PC-3 (cell line): ENCODE measurements around the gene SLC8A2. TPM values are rescaled to one million over a fixed set of nuclear protein-coding genes. Genes with fewer than 3 reads are reported as not detected.
"Not testable (repeated sequence)": the region's sequence is repeated elsewhere in the genome, so short reads cannot be mapped to it uniquely, and the experiment has no call there.

Experiments used
- ATAC-seq: fragments of 200-7000 bp; cut with Tn5 transposase; 2 replicates; pipeline ENCODE4 v1.9.1; 2020; ENCODE audit warnings: mild to moderate bottlenecking, moderate library complexity
- BruUV-seq: library from RNA; stranded (reverse); fragments of 400-500 nt; replicated peaks from 2 replicates; lab custom pipeline; 2021; lab: Mats Ljungman, UMichigan
- CTCF ChIA-PET: fragments of 300-600 bp; sonication (Branson Sonifier 250); formaldehyde crosslinking; loops from one replicate; lab custom pipeline; 2022; ENCODE audit warnings: antibody characterized with exemption; lab: Charles Lee
- POLR2A ChIA-PET: fragments of 300-600 bp; sonication (Branson Sonifier 250); formaldehyde crosslinking; loops from one replicate; lab custom pipeline; 2022; ENCODE audit warnings: antibody characterized with exemption; ENCODE audit not compliant: unreplicated experiment; lab: Charles Lee
- DNase-seq: peaks from one replicate; pipeline ENCODE4 v3.0.0-alpha.2; 2015
- H2AFZ ChIP-seq: fragments of 300-600 bp; sonication (generic); 2 replicates; pipeline ENCODE4 v1.6.0; 2016; ENCODE audit warnings: antibody characterized with exemption, low read length
- H3F3A ChIP-seq: fragments of 300-600 bp; sonication (generic); one replicate; pipeline ENCODE4 v1.6.0; 2017; ENCODE audit warnings: antibody characterized with exemption, low read length, control low read depth, mild to moderate bottlenecking; ENCODE audit not compliant: unreplicated experiment
- H3K27ac ChIP-seq: fragments of 300-600 bp; sonication (generic); 2 replicates; pipeline ENCODE4 v1.5.1; 2016; ENCODE audit warnings: mild to moderate bottlenecking, low read length
- H3K27me3 ChIP-seq: fragments of 300-600 bp; sonication (generic); 2 replicates; pipeline ENCODE4 v1.6.1; 2016; ENCODE audit warnings: low read length, mixed read lengths
- H3K36me3 ChIP-seq: fragments of 300-600 bp; sonication (generic); 2 replicates; pipeline ENCODE4 v1.6.1; 2016; ENCODE audit warnings: low read depth, mixed run types, low read length, mixed read lengths
- H3K4me1 ChIP-seq: fragments of 300-600 bp; sonication (generic); 2 replicates; pipeline ENCODE4 v1.5.1; 2016; ENCODE audit warnings: low read length; ENCODE audit not compliant: insufficient read depth
- H3K4me2 ChIP-seq: fragments of 300-600 bp; sonication (generic); 2 replicates; pipeline ENCODE4 v1.6.0; 2016; ENCODE audit warnings: low read length
- H3K4me3 ChIP-seq: fragments of 300-600 bp; sonication (generic); 2 replicates; pipeline ENCODE4 v1.5.1; 2016; ENCODE audit warnings: mild to moderate bottlenecking, low read length, mixed read lengths
- H3K79me2 ChIP-seq: fragments of 300-600 bp; sonication (generic); 2 replicates; pipeline ENCODE4 v1.6.1; 2017; ENCODE audit warnings: low read length, mixed read lengths
- H3K9ac ChIP-seq: fragments of 300-600 bp; sonication (generic); 2 replicates; pipeline ENCODE4 v1.6.0; 2016; ENCODE audit warnings: mild to moderate bottlenecking, low read length
- H3K9me2 ChIP-seq: fragments of 300-600 bp; sonication (generic); replicated peaks from 2 replicates; pipeline ENCODE4 v1.6.1; 2016; ENCODE audit warnings: mixed run types, low read length, mixed read lengths
- H3K9me3 ChIP-seq: fragments of 300-600 bp; sonication (generic); 2 replicates; pipeline ENCODE4 v1.6.1; 2016; ENCODE audit warnings: low read length, mixed read lengths
- H4K20me1 ChIP-seq: fragments of 300-600 bp; sonication (generic); 2 replicates; pipeline ENCODE4 v1.6.1; 2016; ENCODE audit warnings: low read length, mixed read lengths
- EZH2 ChIP-seq: fragments of 300-600 bp; sonication (generic); IDR thresholded peaks from one replicate; pipeline ENCODE4 v1.6.1; 2017; ENCODE audit warnings: antibody characterized with exemption, mild to moderate bottlenecking, low read length; ENCODE audit not compliant: unreplicated experiment
- EZH2phosphoT487 ChIP-seq: fragments of 300-600 bp; sonication (generic); IDR thresholded peaks from 2 replicates; pipeline ENCODE4 v1.6.1; 2018; ENCODE audit warnings: mild to moderate bottlenecking, antibody characterized with exemption, low read length, borderline replicate concordance
- intact Hi-C: fragments of 100-400 bp; cut with micrococcal nuclease; formaldehyde crosslinking; loops from 2 replicates; pipeline ENCODE4 v1.9.0; 2023
- total RNA-seq: library from RNA; depleted of rRNA; stranded (reverse); fragments of >200 nt; gene quantifications from 2 replicates; pipeline ENCODE4 v1.2.3, GENCODE V29; 2014
- TF ChIP-seq, protein P1 (sequence below): fragments of 300-600 bp; sonication (generic); conservative IDR thresholded peaks from 2 replicates; pipeline ENCODE4 v1.5.1; 2017; ENCODE audit warnings: antibody characterized with exemption, low read depth, mild to moderate bottlenecking, low read length

Gene SLC8A2
- total RNA-seq, 1 experiment from 2014 or later: 0.33 TPM

DNA sequence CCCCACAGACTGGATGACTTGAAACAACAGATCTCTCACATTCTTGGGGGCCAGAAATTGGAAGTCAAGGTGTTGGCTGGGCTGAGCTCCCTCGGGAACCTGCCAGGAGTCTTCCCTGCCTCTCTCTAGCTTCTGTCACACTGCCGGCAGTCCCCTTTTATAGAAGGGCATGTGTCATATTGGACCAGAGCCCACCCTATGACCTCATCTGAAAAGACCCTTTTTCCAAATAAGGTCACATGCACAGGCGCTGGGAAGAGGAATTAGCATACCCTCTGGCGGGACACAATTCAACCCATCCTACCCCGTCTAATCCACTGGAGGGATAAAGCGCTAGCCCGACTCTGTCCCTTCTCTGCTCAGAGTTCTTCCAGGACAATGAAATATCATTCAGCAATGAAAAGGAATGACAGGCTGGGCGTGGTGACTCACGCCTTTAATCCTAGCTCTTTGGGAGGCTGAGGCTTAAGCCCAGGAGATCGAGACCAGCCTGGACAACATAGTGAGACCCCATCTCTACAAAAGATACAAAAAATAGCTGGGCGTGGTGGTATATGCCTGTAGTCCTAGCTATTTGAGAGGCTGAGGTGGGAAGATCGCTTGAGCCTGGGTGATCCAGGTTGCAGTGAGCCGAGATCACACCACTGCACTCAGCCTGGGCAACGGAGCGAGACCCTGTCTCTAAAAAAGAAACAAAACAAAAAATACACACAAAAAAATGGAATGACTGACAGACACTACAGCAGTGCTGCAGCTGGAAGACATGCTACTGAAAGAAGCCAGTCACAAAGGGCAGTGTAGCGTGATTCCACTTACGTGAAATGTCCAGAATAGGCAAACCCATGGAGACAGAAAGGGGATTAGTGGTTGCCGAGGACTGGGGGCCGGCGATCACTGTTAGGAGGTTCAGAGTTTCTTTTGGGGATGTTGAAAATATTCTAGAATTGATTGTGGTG is 80.9 kb downstream of the SLC8A2 start:
- no peaks in the 10 kb centered on the region for H3K27me3 ChIP-seq
- no peaks in the 10 kb centered on the region for H3K79me2 ChIP-seq
- DNase-seq (no peak), ATAC-seq (peak; percentile 15; the same call in 1 of the 2 replicates)
- H2AFZ ChIP-seq: no peak overlapping the region
- ChIA-PET CTCF (interaction anchor here (0.5 to 0.7 kb wide), 2 partner anchors 23 to 141 kb away, joined by 3 to 7 read pairs; no protein-coding TSS in a partner anchor), POLR2A (no interaction called here)
- no peak overlapping the region for H3K27ac ChIP-seq
- H3F3A ChIP-seq: no peaks in the 10 kb centered on the region
- H3K4me2 ChIP-seq: no peak overlapping the region
- BruUV-seq: no TSS peak
- TF ChIP-seq, protein P1, sequence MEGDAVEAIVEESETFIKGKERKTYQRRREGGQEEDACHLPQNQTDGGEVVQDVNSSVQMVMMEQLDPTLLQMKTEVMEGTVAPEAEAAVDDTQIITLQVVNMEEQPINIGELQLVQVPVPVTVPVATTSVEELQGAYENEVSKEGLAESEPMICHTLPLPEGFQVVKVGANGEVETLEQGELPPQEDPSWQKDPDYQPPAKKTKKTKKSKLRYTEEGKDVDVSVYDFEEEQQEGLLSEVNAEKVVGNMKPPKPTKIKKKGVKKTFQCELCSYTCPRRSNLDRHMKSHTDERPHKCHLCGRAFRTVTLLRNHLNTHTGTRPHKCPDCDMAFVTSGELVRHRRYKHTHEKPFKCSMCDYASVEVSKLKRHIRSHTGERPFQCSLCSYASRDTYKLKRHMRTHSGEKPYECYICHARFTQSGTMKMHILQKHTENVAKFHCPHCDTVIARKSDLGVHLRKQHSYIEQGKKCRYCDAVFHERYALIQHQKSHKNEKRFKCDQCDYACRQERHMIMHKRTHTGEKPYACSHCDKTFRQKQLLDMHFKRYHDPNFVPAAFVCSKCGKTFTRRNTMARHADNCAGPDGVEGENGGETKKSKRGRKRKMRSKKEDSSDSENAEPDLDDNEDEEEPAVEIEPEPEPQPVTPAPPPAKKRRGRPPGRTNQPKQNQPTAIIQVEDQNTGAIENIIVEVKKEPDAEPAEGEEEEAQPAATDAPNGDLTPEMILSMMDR: no peak
- TF ChIP-seq EZH2: no peak
- TF ChIP-seq EZH2phosphoT487: no peak
- no peak overlapping the region for H3K4me3 ChIP-seq
- H3K9me3 ChIP-seq: no peaks in the 10 kb centered on the region
- intact Hi-C loops: loop anchor here (1.0 kb wide), 1 partner anchor 95 kb away; no protein-coding TSS in a partner anchor
- no peaks in the 10 kb centered on the region for H4K20me1 ChIP-seq
- no peaks in the 10 kb centered on the region for H3K36me3 ChIP-seq
- H3K4me1 ChIP-seq: no peaks in the 10 kb centered on the region
- no peak overlapping the region for H3K9ac ChIP-seq
- H3K9me2 ChIP-seq: no peaks in the 10 kb centered on the region

DNA sequence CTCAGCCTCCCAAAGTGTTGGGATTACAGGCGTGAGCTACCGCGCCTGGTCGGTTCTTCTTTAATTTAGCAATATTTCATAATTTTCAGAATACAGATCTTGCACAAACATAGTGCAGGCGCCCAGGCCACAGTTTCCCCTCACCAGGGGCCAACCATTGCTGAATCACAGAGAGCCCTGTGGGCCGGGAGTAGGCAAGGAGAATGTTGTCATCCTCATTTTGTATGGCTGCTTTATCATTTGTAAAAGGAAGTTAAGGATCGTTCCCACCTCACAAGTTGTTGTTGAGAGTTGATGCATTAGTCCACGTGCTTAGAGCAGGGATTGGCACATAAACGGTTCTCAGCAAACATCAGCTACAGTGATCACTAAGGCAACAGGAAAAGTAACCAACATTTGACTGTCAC is 82.5 kb downstream of the SLC8A2 start:
- Histone ChIP-seq H3K36me3 (no peaks in the 10 kb centered on the region), H3K9ac (no peak overlapping the region), H3K9me3 (no peaks in the 10 kb centered on the region), H3K27me3 (no peaks in the 10 kb centered on the region), H3K4me2 (no peak overlapping the region), H3K9me2 (no peaks in the 10 kb centered on the region), H2AFZ (no peak overlapping the region), H3F3A (no peaks in the 10 kb centered on the region), H3K4me1 (no peaks in the 10 kb centered on the region), H3K4me3 (no peak overlapping the region), H4K20me1 (no peaks in the 10 kb centered on the region), H3K79me2 (no peaks in the 10 kb centered on the region), H3K27ac (no peak overlapping the region)
- POLR2A ChIA-PET: no interaction called here
- DNase-seq: no peak
- CTCF ChIA-PET: interaction anchor here (0.6 kb wide), 1 partner anchor 173 kb away, joined by 4 read pairs; no protein-coding TSS in a partner anchor
- ATAC-seq: no peak
- BruUV-seq: no TSS peak
- no peak for TF ChIP-seq EZH2
- no peak for TF ChIP-seq EZH2phosphoT487
- TF ChIP-seq, protein P1: no peak
- intact Hi-C loops: no loop called here

DNA sequence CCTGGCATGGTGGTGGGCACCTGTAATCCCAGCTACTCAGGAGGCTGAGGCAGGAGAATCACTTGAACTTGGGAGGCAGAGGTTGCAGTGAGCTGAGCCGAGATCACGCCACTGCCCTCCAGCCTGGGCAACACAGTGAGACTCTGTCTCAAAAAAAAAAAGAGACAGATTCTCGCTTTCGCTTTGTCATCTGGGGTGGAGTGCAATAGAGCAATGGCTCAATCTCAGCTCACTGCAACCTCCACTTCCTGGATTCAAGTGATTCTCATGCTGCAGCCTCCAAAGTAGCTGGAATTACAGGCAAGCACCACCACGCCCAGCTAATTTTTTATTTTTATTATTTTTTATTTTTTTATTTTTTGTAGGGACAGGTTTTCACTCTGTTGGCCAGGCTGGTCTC is 83.0 kb downstream of the SLC8A2 start:
- H3K9ac ChIP-seq, H3K9me3 ChIP-seq, BruUV-seq, DNase-seq, H3K4me2 ChIP-seq, H3K27ac ChIP-seq, ATAC-seq, H3K36me3 ChIP-seq, H3K9me2 ChIP-seq, POLR2A ChIA-PET, H3K79me2 ChIP-seq, H3K4me3 ChIP-seq, H3F3A ChIP-seq, H3K27me3 ChIP-seq, H2AFZ ChIP-seq, H4K20me1 ChIP-seq, intact Hi-C loops, H3K4me1 ChIP-seq: not testable (repeated sequence)
- CTCF ChIA-PET: interaction anchor here (0.6 kb wide), 1 partner anchor 174 kb away, joined by 4 read pairs; no protein-coding TSS in a partner anchor

DNA sequence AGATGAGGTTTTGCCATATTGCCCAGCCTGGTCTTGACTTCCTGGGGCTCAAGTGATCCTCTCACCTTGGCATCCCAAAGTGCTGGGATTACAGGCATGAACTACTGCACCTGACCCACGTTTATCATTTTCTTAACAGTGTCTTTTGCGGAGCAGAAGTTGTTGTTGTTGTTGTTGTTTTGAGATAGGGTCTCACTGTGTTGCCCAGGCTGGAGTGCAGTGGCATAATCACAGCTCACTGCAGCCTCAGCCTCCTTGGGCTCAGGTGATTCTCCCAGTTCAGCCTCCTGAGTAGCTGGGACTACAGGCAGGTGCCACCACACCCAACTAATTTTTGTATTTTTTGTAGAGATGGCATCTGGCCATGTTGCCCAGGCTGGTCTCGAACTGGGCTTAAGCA is 84.1 kb downstream of the SLC8A2 start:
- ATAC-seq, CTCF ChIA-PET, H3K27me3 ChIP-seq, H3F3A ChIP-seq, H3K36me3 ChIP-seq, H3K4me1 ChIP-seq, DNase-seq, BruUV-seq, H2AFZ ChIP-seq, H3K27ac ChIP-seq, H3K79me2 ChIP-seq, H3K9ac ChIP-seq, H3K9me2 ChIP-seq, H3K9me3 ChIP-seq, H3K4me3 ChIP-seq, intact Hi-C loops, H3K4me2 ChIP-seq, POLR2A ChIA-PET, H4K20me1 ChIP-seq: not testable (repeated sequence)

DNA sequence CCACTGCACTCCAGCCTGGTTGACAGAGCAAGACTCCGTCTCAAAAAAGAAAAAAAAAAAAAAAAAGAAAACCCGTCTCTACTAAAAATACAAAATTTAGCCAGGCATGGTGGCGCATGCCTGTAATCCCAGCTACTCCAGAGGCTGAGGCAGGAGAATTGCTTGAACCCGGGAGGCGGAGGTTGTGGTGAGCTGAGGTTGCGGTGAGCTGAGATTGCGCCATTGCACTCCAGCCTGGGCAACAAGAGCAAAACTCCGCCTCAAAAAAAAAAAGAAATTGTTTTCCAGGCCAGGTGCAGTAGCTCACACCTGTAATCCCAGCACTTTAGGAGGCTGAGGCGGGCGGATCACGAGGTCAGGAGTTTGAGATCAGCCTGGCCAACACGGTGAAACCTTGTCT is 85.1 kb downstream of the SLC8A2 start:
- not testable (repeated sequence) for H3K9me3 ChIP-seq

More for the DNA sequence above, 85.1 kb downstream of the SLC8A2 start:
- H3K36me3 ChIP-seq, CTCF ChIA-PET, H3F3A ChIP-seq, POLR2A ChIA-PET, BruUV-seq, H2AFZ ChIP-seq, DNase-seq, H3K4me3 ChIP-seq, H4K20me1 ChIP-seq, H3K9ac ChIP-seq, H3K4me2 ChIP-seq, intact Hi-C loops, H3K4me1 ChIP-seq, H3K27me3 ChIP-seq, ATAC-seq, H3K9me2 ChIP-seq, H3K79me2 ChIP-seq, H3K27ac ChIP-seq: not testable (repeated sequence)
